CD4-positive, alpha-beta T cell treated with Interleukin-15 for 1 hour (primary cell): ENCODE data around the gene HAPSTR1.
A peak's percentile ranks its signal among the peaks of the same experiment; 100 is the strongest.
"Not testable (repeated sequence)": the region's sequence is repeated elsewhere in the genome, so short reads cannot be mapped to it uniquely, and the experiment has no call there.

ENCODE experiments used
- DNase-seq: peaks from one replicate; pipeline ENCODE4 v3.0.0-alpha.2; 2020

Gene HAPSTR1

GRCh38 chr16:9072806-9073341 is 18.6 kb upstream of the HAPSTR1 start:
- DNase-seq: no peak

- no peak for DNase-seq
Measured at GRCh38 chr16:9075299-9076071, 16.0 kb upstream of the HAPSTR1 start.

DNA sequence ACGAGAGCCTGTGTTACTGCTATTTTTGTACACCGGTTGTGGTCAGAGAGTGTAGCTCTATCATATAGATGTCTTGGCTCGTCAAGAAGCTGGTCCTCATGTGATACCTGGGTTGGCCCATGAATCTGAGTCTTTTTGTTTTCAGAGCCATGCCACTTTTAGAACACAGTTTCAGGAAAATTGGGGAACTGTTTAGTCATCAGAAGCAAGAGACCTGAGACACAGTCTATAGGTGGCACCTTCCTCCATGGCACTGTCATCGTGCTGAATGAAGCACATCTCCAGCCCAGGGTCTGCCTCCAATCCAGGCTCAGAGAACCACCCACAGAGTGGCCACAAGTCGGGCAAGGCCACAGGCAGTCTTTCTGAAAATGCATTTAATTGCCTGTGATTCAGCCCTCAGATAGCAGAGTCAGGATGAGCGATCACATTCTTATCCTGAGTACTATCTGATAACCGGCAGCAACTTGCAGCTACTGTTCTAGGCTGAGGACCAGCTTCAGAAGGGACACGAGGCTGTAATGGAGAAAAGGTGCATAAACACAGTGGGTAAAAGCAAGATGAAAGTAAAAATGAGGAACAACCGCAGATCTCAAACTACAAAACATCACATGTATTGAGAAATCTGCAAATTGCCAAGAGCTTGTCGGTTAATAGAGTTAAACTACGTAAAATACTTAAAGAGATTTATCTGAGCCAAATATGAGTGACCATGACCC is 14.2 kb upstream of the HAPSTR1 start:
- no peak for DNase-seq

DNA sequence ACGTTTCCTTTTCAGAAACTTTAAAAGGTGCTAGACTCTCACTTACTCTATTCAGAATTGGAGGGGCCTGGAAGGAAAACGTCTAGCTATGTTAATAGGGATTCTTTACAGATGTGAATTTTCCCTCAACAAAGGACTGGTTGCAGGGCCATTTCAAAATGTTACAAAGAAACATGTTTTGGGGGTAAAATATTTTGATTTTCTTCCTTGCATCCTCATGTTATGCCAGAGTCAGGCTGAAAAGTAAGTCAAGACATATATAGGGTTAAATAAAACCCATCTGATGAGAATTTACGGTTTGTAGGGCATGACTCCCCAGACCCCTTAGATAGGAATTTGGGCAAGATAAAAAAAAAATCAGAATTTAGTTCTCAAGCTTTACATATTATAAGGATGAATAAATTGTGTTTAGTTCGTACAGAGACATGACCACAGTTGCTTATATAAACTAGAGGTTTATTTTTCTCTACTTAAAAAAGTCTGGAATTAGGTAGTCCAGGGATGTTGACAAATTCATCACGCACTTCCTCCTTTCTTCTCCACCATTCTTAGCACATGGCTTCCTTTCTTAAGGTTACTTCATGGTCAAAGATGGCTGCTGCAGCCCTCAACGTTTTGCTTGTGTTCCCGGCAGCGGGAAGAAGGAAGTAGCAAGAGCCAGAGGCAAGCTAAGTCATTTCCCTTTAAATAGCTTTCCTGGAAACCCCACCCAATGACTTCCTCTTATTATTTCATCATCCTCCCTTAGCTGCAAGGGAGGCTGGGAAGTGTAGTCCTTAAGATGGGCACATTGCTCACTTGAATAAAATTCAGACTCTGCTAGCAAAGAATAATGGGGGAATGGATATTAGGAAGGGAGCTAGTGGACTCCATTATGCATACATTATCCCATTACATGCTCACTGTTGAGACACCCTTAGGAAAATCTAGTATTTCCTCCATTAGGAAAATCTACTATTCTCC is 12.7 kb upstream of the HAPSTR1 start:
- peak; percentile 81 for DNase-seq

DNA sequence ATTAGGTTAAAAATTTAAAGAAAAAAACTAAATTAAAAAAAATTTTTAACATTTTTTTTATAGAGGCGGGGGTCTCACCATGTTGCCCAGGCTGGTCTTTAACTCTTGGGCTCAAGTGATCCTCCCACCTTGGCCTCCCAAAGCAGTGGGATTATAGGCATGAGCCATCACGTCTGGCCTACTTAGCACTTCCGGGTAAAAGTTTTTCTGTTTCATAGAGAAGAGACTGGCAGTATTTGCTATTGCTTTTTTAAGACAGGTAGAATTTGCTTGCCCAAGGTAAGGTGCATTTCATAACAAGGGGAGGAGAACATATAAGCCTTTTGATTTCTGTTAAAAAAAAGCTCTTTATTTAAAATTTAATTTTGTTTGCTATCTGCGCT is 12.0 kb upstream of the HAPSTR1 start:
- DNase-seq: no peak

DNA sequence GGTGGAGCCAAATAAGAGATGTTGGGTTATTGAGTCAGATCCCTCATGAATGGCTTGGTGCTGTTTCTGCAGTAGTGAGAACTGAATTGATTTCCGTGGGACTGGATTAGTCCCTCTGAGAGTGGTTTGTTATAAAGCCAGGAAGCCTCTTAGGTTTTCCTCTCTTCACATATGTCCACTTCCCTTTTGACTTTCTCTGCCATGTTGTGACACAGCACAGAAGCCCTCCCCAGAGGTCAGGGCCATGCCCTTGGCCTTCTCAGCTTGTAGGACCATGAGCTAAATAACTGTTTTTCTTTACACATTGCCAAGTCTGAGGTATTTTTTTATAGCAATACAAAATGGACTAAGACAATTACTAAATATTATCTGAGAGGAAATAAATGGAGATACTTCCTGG is 10.3 kb upstream of the HAPSTR1 start:
- no peak for DNase-seq

DNA sequence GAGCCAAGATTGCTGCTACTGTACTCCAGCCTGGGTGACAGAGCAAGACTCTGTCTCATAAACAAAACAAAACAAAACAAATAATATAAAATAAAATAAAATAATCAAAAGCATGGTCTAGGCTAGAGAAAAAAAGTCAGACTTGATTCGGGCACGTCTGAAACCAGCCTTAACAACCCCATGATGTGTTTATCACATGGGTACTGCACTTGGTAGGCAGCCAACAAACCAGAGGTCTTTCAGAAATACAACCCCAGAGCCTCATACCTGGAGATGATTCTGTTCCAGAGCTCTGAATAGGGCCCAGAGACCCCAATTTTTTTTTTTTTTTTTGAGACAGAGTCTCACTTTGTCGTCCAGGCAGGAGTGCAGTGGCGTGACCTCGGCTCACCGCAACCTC is 9.6 kb upstream of the HAPSTR1 start:
- DNase-seq: no peak

GRCh38 chr16:9082422-9082821 is 9.0 kb upstream of the HAPSTR1 start:
- no peak for DNase-seq

DNA sequence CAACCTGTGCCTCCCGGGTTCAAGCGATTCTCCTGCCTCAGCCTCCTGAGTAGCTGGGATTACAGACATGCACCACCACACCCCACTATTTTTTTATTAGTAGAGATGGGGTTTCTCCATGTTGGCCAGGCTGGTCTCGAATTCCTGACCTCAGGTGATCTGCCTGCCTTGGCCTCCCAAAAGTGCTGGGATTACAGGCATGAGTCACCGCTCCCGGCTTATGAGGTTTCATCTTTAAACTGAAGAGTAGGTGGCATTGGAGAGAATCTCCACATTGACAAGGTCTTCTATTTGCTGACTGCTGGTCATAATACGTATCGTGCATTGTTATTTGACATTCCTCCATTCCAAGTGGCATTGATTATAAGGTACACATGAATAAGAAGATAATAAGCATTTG is 3.7 kb upstream of the HAPSTR1 start:
- DNase-seq: not testable (repeated sequence)

- no peak for DNase-seq
Measured at GRCh38 chr16:9088848-9089247, 2.6 kb upstream of the HAPSTR1 start.

DNA sequence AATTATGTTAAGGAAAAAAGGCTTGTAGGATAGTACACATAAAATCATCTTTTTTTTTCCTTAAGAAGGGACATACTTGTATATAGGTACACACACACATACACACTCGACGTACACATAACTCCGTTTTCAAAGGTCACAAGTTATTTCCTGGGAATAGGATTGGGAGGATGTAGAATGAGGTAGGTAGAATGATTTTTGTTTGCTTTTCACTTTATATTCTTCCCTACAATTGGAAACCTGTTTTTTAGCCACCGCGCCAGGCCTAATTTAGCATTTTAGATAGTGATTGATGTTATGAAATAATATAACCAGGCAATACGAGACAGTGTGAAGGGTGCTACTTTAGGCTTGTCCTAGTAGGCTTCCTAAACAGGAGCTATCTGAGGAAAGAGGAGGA is 1.8 kb upstream of the HAPSTR1 start:
- DNase-seq: no peak

- DNase-seq: peak; percentile 38
Measured at GRCh38 chr16:9090101-9090959, 1.1 kb upstream of the HAPSTR1 start.

DNA sequence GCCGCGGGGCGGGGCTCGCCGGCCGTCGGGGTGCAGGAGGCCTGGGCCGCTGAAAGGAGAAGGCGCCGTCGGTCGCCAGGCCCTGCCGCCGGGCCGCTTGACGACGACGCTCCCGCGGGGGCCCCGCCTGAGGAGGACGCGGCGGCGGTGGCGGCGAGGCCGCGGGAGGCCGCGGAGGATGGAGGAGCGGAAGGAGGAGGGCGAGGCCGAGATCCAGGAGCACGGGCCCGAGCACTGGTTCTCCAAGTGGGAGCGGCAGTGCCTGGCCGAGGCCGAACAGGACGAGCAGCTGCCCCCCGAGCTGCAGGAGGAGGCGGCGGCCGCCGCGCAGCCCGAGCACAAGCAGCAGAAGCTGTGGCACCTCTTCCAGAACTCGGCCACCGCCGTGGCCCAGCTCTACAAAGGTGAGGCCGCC is 430 bp downstream of the HAPSTR1 start:
- peak; percentile 24 for DNase-seq

GRCh38 chr16:9092282-9092977 is 986 bp downstream of the HAPSTR1 start:
- DNase-seq: peak; percentile 40

DNA sequence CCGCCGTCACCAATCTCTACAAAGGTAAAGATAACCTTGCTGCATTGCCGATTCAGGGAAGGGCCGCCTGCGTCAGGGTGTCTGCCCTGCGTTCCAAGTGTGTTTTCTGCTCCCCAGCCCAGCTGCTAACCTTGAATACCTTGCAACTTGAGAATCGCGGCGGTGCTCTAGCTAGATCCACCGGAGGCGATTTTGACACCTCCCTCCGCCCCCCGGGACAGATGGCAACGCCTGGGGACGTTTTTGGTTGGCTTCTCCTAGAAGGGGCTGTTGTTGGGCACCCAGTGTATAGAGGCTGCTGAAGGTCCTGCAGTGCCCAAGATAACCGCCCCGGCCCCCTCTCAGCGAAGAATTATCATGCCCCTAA is 1.5 kb downstream of the HAPSTR1 start:
- DNase-seq: no peak

- no peak for DNase-seq
Measured at GRCh38 chr16:9094011-9094846, 2.8 kb downstream of the HAPSTR1 start.

- no peak for DNase-seq
Measured at GRCh38 chr16:9095171-9095570, 3.7 kb downstream of the HAPSTR1 start.

DNA sequence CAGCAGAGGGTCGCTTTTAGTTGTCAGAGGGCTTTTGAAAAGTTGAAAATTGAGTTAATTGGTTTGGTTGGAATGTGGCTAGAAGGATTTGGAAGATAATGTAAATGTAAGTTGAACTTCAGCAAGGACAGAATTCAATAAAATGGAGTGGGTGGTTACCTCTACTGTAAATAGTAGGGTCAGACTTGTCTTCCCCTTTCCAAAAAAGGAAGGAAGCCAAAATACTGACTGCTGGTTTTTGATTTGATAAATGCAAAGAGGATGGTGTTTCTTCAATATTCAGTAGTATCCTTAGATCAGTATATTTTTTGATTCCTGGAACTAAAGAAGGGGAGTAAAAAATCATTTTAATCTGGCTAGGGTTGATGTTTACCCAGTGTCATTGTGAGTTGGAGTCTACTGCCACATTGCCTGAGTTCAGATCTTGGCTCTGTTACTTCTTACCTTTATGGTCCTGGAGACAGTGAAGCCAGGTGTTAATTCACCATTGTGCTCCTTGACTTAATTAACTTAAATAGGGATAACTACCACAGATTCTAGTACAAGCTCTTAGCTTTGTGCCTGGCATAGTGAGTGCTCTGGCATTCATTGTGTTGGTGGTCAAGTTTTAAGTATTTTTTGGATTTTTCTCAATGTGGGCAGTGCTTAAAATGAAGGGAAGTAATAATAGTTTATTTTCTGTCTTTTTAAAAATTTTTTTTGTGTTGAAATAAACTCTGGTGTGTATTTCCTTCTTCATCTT is 4.4 kb downstream of the HAPSTR1 start:
- DNase-seq: no peak

- DNase-seq: no peak
Measured at GRCh38 chr16:9096416-9096952, 5.0 kb downstream of the HAPSTR1 start.
